GM12878 (cell line): ENCODE measurements around the gene PON3.

Experiments
- MAX ChIP-seq: IDR thresholded peaks from 2 replicates; pipeline ENCODE4 v1.6.1; 2012; ENCODE audit warnings: low read depth, low read length, improper control_type of control experiment
- SMC3 ChIP-seq: IDR thresholded peaks from 2 replicates; pipeline ENCODE4 v1.6.1; 2011; ENCODE audit warnings: low read length, improper control_type of control experiment, borderline replicate concordance
- TCF12 ChIP-seq: IDR thresholded peaks from 2 replicates; pipeline ENCODE4 v1.6.1; 2011; ENCODE audit warnings: low read depth, mild to moderate bottlenecking, low read length

GRCh38 chr7:95411666-95412065 is 15.5 kb upstream of the PON3 start:
- TF ChIP-seq SMC3 (no peak), TCF12 (no peak), MAX (no peak)
